ENCODE measurements around the gene ESR1.
"Not testable (repeated sequence)": the region's sequence is repeated elsewhere in the genome, so short reads cannot be mapped to it uniquely, and the experiment has no call there.

ESR1 gene

GRCh38 chr6:151998784-151999183 is 191.3 kb downstream of the ESR1 start:
- DNase-seq = no peak

- DNase-seq = no peak
Observed at GRCh38 chr6:151999194-151999593, 191.7 kb downstream of the ESR1 start.

- DNase-seq = no peak
Observed at GRCh38 chr6:152001408-152001807, 193.9 kb downstream of the ESR1 start.

- no peak for DNase-seq
Observed at GRCh38 chr6:152002306-152002705, 194.8 kb downstream of the ESR1 start.

- DNase-seq = no peak
Observed at GRCh38 chr6:152004036-152004566, 196.6 kb downstream of the ESR1 start.

GRCh38 chr6:152004896-152005295 is 197.4 kb downstream of the ESR1 start:
- DNase-seq = no peak

- no peak for DNase-seq
Observed at GRCh38 chr6:152008779-152009178, 201.3 kb downstream of the ESR1 start.

GRCh38 chr6:152012227-152012626 is 204.7 kb downstream of the ESR1 start:
- no peak for DNase-seq

- DNase-seq = no peak
Observed at GRCh38 chr6:152018876-152019275, 211.4 kb downstream of the ESR1 start.

- no peak for DNase-seq
Observed at GRCh38 chr6:152022303-152022702, 214.8 kb downstream of the ESR1 start.

- DNase-seq = no peak
Observed at GRCh38 chr6:152023613-152024012, 216.1 kb downstream of the ESR1 start.

GRCh38 chr6:152026291-152026690 is 218.8 kb downstream of the ESR1 start:
- DNase-seq = no peak

GRCh38 chr6:152026744-152027143 is 219.3 kb downstream of the ESR1 start:
- DNase-seq = not testable (repeated sequence)

- DNase-seq = not testable (repeated sequence)
Observed at GRCh38 chr6:152033765-152034164, 226.3 kb downstream of the ESR1 start.

- no peak for DNase-seq
Observed at GRCh38 chr6:152034631-152035030, 227.1 kb downstream of the ESR1 start.

GRCh38 chr6:152046118-152046517 is 238.6 kb downstream of the ESR1 start:
- DNase-seq = no peak

- DNase-seq = no peak
Observed at GRCh38 chr6:152048921-152049320, 241.4 kb downstream of the ESR1 start.

- DNase-seq = no peak
Observed at GRCh38 chr6:152049502-152049901, 242.0 kb downstream of the ESR1 start.

GRCh38 chr6:152050451-152051195 is 243.1 kb downstream of the ESR1 start:
- DNase-seq = no peak

- no peak for DNase-seq
Observed at GRCh38 chr6:152052061-152052460, 244.6 kb downstream of the ESR1 start.

- DNase-seq = no peak
Observed at GRCh38 chr6:152053332-152053731, 245.8 kb downstream of the ESR1 start.

- no peak for DNase-seq
Observed at GRCh38 chr6:152054441-152054840, 247.0 kb downstream of the ESR1 start.

- no peak for DNase-seq
Observed at GRCh38 chr6:152055517-152055916, 248.0 kb downstream of the ESR1 start.

GRCh38 chr6:152057832-152058498 is 250.5 kb downstream of the ESR1 start:
- DNase-seq = no peak
